ENCODE results near the gene PALS2.

- TF ChIP-seq CTCF (IDR thresholded peaks at IDR 0.05 in 8 of 11, conservative IDR thresholded peaks at IDR 0.05 in 3 of 11) (no peak), POLR2A (IDR thresholded peaks at IDR 0.05) (no peak), POLR2AphosphoS5 (IDR thresholded peaks at IDR 0.05) (no peak)
Measured at GRCh38 chr7:24604630-24605029, 31.4 kb downstream of the PALS2 start.

Data from spleen (tissue), 7 donors.